ENCODE results near the gene ANKRD36.
A peak's percentile ranks its signal among the peaks of the same experiment; 100 is the strongest.
"Not testable (repeated sequence)": the region's sequence is repeated elsewhere in the genome, so short reads cannot be mapped to it uniquely, and the experiment has no call there.

Gene ANKRD36

DNA sequence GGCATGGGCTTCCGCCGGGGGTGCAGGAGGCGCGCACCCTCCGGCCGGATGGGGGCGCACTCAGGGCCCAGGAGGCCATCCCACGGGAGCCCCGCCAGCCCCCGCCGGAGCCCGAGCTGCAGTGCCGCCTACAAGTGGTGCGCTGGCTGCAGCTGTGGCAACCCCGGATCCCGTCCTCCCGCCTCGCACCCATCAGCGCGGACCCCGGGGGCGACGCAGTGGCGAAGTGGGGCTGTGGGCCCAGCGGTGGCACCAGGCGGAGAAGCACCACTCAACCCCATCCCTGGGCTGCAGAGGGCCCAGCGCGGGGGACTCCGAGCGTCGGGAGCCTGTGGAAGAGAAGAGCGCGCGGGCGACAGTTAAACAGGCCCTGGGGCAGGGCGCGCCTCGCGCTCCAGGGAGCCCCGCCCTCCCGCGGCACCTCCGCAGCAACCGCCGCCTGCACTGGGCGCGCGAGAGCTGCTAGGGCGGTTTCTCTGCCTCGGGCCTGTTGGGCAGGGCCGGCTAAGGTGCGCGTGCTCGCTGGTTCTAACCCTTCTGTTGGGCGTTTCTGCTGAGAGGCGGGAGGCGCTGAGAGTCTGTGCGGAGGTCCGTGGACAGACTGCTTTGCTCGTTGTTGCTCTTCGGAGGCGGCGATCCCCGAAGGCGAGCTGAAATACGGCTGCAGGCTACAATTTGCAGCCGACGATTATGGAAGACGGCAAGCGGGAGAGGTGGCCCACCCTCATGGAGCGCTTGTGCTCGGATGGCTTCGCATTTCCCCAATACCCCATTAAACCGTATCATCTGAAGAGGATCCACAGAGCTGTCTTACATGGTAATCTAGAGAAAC is at the start of gene ANKRD36:
ANKRD36 (plus strand) TSS at position 104 of the 832 bp plus-strand sequence; CDS start at position 691, 587 bp downstream.
- DNase-seq, result not testable (repeated sequence)

DNA sequence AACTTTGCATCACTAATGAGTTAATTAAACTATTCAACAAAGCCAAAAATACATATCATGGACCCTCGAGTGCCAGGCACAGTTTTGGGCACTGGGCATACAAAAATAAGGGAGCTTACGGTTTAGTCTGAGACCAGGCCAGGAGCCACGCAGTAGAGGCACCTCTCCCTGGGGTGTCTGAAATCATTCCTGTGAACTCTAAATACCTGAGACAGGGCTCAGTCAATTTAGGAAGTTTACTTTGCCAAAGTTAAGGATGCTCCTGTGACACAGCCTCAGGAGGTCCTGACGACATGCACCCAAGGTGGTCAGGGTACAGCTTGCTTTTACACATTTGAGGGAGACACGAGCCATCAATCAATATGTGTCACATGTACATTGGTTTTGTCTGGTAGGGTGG is 46.9 kb upstream of the ANKRD36 start:
- DNase-seq, result not testable (repeated sequence)

DNA sequence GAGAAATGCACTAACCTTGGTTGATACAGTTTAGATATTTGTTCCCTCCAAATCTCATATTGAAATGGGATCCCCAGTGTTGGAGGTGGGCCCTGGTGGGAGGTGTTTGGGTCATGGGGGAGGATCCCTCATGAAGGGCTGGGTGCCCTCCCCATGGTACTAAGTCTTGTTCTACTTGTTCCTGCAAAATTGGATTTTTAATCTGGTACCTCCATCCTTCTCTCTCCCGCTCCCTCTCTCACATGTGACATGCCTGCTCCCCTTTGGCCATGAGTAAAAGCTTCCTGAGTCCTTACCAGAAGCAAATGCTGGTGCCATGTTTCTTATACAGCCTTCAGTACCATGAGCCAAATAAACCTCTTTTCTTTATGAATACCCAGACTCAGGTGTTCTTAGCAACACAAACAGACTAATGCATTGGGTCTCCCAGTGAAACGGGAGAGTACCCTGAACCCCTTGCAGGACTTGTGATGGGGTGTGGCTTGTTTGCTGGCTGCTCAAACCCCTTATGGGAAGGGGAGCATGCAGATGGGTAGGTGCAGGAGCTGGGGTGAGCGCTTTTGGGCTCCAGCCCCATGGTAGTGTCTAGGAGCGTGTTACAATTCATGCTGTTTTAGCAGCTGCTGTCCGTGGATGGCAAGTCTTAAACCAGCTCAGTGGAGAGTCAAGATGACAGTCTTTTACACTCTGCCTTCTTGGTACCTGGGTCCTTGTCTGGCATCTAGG is 45.5 kb upstream of the ANKRD36 start:
- no peak for DNase-seq

DNA sequence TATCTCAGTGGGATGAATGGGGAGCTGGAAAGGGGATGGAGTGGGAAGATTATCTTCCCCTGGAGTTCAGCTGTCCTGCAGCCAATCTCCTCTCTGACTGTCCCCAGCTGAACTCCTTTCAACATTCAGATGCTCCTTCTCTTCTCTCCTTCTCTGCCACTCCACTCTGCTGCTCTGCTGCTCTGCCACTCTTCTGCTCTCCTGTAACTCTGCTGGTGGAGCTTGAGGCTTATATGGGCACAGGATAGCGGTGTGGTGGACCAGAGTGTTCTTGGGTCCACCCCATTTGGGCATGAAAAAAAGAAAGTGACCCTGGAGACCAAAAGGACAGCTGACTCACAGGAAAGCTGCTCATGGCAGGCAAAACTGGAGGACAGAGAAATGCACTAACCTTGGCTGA is 44.9 kb upstream of the ANKRD36 start:
- DNase-seq, result no peak

DNA sequence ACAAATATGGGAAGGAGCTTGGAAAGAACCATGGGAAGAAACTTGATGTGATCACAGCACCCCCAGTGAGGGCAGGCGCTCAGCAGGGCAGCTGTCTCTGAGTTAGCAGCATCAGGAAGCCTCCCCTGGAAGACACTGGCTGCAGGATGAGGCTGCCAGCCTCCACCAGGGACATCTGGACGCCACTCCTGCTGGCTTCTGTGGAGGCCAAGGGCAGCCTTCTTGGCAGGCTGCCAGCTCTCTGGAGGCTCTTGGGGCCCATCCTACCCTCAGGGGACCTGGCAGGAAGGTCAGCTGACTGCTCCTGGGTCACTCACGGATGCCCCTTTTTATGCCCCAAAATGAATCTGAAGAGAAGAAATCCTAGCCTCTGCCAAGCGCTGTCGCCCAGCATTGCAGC is 44.2 kb upstream of the ANKRD36 start:
- not testable (repeated sequence) for DNase-seq

DNA sequence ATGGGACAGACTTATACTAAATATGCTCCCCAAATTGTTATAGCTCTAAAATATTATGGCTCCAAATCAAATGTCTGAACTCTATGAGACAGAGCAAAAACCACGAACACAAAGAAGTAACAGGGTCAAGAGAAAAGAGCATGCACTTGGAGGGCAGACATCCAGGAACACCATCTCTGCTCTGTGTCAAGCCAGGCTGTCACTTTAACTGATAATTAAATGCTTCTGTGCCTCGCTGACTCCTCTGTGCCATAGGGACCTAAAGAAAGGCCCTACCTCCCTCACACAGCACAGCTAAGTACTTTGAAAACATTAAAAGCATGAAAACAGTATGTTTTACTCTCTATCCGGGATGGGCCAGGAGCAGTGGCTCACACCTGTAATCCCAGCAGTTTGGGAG is 42.0 kb upstream of the ANKRD36 start:
- DNase-seq, result not testable (repeated sequence)

DNA sequence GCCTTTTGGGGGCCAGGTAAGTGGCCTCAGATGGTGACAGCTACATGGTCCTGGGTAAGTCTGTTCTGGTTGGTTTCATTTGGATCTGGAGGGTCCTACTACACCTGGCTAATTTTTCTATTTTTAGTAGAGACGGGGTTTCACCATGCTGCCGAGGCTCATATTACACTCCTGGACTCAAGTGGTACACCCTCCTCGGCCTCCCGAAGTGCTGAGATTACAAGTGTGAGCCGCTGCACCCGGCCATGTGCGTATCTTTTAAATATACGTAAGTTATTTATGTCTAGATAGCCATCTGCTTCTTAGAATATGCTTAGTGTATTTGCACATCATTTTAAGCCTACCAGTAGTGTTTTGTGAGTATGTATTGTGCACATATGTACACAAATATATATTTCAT is 35.7 kb upstream of the ANKRD36 start:
- DNase-seq, result not testable (repeated sequence)

DNA sequence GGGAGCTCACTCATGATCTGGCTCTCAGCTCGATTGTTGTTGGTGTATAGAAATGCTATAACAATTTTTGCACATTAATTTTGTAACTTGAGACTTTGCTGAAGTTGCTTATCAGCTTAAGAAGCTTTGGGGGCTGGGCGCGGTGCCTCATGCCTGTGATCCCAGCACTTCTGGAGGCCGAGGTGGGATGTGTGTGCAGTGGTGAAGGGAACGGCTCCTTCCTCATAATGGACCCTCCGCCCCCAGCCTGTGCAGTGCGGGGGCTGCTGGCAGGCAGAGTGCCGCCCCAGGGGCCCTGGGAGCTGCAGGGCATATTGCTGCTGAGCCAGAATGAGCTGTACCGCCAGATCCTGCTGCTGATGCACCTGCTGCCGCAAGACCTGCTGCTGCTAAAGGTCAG is 32.1 kb upstream of the ANKRD36 start:
- not testable (repeated sequence) for DNase-seq

DNA sequence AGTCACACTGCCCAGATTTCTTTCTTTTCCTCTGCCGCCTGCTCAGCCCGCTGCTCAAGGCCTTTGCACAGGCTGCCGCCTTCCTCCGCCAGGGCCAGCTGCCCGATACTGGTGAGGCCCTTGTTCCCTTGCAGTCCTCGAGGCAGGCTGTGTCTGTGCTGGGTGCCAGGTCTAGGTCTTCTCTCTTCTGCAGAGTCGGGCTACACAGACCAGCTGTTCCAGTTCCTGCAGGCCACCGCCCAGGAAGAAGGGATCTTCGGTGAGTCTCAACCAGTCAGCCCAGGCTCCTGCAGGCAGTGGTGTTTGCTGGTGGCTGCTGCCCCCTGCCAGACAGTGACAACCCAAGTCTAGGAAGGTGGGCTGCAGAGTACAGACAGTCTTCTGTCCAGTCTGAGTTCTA is 30.7 kb upstream of the ANKRD36 start:
- not testable (repeated sequence) for DNase-seq

DNA sequence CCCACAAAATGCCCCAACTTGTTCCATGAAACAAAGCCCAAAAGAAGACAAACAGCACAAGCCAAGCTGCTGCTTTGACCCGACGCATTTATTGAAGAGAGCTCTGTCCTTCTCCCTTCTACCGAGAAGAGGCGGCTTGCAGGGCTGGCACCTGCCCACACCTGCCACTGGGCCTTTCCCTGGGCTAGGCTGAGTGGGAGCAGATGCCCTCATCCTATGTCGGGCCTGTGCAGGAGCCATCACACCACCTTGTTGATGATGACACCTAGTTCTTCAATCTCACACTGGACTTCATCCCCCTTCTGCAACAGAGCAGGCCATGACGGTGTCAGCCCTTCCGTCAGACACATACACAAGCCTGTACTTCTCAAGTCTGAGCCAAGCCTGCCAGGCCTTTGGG is 29.4 kb upstream of the ANKRD36 start:
- not testable (repeated sequence) for DNase-seq

DNA sequence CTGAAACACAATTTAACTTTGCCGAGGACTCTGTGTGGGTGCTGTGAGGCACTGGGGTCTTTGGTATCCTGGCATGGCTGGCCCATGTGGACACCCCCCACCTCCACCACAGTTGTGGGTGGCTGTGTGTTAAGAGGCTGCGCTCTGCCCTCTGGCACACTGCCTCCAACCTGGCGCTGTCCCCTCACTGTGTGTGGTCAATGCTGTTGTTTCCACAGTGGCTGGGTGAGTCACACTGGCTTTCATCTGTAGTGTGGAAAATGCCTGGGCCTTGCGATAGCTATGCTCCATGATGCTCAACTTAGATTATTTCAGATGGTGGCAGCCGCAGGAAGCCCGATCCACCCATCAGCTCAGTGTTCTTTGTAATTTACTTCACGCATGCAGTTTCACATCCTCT is 27.9 kb upstream of the ANKRD36 start:
- not testable (repeated sequence) for DNase-seq

DNA sequence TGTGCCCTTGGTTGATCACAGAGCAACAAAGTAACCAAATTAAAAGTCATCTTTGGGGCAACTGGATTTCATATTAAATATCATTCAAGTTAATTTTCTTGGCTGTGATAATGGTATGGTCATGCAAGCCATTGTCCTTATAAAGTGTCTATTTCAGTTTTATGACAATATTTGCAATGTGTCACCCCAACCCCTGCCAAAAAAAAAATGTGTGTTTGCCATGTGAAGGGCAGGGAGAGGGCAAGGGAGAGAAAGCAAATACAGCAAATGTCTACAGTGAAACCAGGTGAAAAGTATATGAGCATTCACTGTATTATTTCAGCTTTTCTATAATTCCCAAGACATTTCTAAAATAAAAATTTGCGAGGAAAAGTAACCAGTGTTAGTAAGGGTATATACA is 24.2 kb upstream of the ANKRD36 start:
- DNase-seq, result not testable (repeated sequence)

DNA sequence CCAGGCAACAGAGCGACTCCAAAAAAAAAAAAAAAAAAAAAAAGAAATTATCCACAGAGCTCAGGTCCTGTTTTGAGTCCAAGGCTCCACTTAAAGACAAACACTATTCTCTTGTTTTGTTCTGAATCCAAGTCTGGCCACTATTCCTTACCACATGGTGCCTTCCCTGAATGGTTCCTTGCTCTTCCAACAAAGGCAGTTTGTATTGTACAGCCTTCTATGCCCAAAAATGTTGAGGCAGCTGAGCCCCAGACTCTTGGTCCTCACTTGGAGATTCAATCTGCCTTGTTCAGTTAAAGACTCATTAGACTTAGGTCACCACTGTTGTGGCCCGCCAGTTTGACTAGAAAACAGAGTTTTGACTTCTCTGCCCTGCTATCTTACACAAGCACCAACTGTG is 20.0 kb upstream of the ANKRD36 start:
- peak in 1 of 56 donors; percentile 5 for DNase-seq

DNA sequence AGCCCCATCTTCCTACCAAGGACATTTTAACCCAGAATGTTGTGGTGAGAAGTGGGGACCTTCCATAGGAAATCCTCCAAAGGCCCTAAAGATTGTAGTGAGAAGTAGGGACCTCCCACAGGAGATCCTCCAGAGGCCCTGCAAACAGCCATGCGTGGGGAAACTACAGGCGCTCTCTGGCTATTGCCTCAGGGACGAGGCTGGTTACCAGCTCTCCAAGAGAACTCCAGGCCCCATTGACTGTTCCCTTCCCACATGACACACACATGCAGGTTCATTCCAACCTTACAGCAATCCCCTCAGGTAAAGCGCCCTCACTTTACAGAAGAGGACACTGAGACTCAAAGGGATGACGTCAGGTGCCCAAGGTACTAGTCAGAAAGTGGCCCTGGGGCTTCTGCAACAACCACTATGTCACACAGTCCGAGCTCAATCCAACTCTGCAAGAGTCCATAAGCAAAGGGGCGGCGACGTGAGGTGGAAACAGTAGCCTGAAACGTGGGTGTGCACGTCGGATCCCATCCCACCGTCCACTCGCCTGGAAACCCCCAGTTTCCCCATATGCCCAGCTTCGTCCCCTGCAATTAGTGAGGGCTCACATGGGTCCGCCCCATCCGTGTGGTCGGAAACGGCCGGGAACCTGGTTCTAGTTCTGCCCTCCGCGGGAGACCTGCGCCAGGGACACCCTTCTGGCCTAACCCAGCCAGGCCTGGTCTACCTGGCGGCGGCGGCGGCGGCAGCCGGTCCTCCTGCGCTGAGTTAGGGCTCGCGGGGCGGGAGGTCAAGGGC is 18.8 kb upstream of the ANKRD36 start:
- DNase-seq, result not testable (repeated sequence)

DNA sequence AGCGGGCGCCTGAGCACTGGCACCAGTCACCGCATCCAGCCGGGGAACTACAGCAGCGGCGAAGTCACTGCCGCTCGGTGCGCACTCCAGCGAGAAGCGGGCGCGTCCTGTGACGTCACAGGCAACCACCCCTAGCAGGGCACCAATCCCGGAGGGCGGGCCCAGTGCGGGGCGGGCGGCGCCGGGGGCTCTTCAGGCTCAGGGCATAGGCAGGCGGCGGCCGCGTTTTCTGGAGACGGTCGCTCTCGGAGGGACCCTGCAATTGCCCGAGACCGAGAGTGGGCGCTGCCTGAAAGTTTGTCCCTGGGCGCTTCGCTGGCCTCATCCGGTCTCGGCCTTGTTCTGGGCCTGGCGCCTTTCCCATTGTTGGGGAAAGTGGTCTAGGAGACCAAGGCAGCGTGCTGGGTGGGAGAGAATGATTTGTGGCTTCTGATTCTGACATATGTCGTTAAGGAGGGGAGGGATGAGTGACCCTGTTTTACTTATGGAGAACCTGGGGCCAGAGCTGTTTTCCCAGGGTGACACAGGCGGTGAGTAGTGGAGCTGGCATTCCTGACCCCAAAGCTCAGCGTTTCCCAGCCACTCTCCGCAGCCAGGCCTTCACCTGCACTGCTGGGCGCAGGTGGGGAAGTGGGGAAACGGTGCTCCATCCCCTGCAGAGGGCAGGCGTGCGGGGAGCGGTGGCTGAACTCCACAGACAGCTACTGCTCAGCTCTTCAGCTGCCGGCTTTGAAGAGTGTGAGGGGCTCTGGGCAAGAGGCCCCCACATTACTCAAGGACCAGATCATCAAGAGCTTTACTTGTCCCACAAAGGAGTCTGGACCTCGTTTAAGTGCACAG is 18.0 kb upstream of the ANKRD36 start, which contains the start of gene FAHD2B:
FAHD2B (minus strand) TSS at position 111 of the 840 bp plus-strand sequence. CDS start 3,176 bp downstream, outside the sequence.
- peak in 51 of 56 donors; percentile 11 to 86 (median 63) for DNase-seq

DNA sequence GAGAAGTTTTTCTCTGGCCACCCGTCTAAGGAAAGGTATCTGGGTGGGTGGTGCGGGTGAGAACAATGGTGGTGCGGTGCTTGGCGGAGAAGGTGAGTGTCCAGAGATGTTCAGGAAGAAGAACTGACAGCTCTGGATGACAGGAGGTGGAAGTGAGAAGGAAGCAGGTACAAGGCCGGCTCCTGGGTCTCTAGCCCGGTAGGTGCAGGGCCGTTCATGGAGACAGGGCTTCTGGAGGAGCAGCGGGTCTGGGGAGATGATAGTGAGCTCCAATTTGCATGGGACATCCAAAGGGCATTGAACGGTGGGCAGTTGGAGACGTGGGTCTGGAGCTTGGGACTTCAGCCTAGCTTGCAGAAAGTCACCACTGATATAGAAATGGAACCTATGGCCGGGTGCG is 17.3 kb upstream of the ANKRD36 start:
- no peak for DNase-seq

DNA sequence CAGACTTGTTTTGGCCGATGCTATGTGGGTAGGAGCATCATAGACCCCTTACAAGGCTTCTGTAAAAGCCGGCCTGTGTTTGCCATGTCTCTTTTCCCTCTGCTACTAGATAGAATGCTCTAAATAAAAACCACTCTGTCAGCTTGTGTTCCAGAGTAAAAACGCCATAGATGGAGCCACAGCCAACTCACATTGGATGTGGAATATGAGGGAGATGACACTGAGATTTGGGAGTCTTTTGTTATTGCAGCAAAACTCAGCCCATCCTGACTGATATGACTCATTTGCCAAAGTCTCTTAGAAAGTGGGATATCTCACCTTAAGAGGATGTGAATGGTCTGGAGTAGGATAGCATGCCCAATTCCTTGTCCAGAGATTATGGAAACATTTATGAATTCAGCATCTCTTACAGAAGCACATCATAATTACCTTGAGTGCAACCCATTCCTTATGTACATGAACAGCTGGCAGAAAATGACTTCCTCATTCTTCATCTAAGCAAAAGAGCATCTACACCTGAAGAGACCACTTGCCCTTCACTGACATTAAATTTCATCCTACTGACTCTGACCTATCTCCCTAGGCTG is 14.1 kb upstream of the ANKRD36 start:
- not testable (repeated sequence) for DNase-seq

DNA sequence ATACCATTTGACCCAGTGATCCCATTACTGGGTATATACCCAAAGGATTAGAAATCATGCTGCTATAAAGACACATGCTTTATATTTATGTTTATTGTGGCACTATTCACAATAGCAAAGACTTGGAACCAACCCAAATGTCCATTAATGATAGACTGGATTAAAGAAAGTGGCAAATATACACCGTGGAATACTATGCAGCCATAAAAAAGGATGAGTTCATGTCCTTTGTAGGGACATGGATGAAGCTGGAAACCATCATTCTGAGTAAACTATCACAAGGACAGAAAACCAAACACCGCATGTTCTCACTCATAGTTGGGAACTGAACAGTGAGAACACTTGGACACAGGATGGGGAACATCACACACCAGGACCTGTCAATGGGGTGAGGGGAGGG is 6.1 kb upstream of the ANKRD36 start:
- DNase-seq, result not testable (repeated sequence)

DNA sequence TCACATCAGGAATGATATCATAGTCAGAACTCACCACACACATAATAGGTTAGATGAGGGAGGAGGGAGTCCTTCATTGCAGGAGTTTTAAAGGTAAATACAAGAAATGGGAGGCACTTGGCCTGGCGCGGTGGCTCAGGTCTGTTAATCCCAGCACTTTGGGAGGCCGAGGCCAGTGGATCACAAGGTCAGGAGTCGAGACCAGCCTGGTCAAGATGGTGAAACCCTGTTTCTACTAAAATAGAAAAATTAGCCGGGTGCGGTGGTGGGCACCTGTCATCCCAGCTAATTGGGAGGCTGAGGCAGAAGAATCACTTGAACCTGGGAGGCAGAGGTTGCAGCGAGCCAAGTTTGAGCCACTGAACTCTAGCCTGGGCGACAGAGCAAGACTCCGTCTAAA is 1.7 kb upstream of the ANKRD36 start:
- not testable (repeated sequence) for DNase-seq

Measured in amygdala (tissue), 56 donors.